Measurements from ENCODE around the gene ARTN. TPM values are rescaled to one million over a fixed set of nuclear protein-coding genes. Genes with fewer than 3 reads are reported as not detected.

The ARTN gene
- total RNA-seq, 2 donors from 2014 or later, result 1.3 to 12.5 TPM

GRCh38 chr1:43986712-43987111 lies 53.1 kb downstream of the ARTN start:
- H3K27me3 ChIP-seq, result no peaks in the 10 kb centered on the region
- no peak overlapping the region for H3K4me3 ChIP-seq
- H3K4me1 ChIP-seq, result peaks cover 10% of the 10 kb centered on the region
- ATAC-seq, result no peak
- WGBS, 2 donors, result 65 to 73% methylated on average over 6 of the region's 6 CpGs
- TF ChIP-seq POLR2A (IDR thresholded peaks at IDR 0.05) (no peak), CTCF (IDR thresholded peaks at IDR 0.05) (no peak)
- no peak for DNase-seq
- intact Hi-C loops (cut with DNase I), result no loop called here
- H3K27ac ChIP-seq, result no peak overlapping the region
- H3K36me3 ChIP-seq (replicated peaks in 1 of 2; ENCODE audit: insufficient read depth in 1 of 2, low read depth in 2 of 2), result peaks cover 0 to 2% of the 10 kb centered on the region in 2 donors
- no peaks in the 10 kb centered on the region for H3K9me3 ChIP-seq

Other genes with a start within 250 kb of the ARTN start
- gene ST3GAL3, start 226.3 kb upstream of the ARTN start, total RNA-seq, result 10 to 100 TPM; 14.5 to 15.2 TPM
- 10 to 100 TPM; 10.4 to 29.3 TPM for gene IPO13, start 13.1 kb downstream of the ARTN start, total RNA-seq
- 10 to 100 TPM; 25.4 to 35.3 TPM for gene DPH2, start 36.2 kb downstream of the ARTN start, total RNA-seq
- gene ATP6V0B, start 41.2 kb downstream of the ARTN start, total RNA-seq, result 100 to 1,000 TPM in 1 of 2 donors, 10 to 100 TPM in 1; 73.5 to 103 TPM
- gene B4GALT2, start 45.4 kb downstream of the ARTN start, total RNA-seq, result 10 to 100 TPM; 18.2 to 29.3 TPM
- 10 to 100 TPM in 1 of 2 donors, 1 to 10 TPM in 1; 6.7 to 21.1 TPM for gene CCDC24, start 57.8 kb downstream of the ARTN start, total RNA-seq
- 1 to 10 TPM; 2.3 to 4.6 TPM for gene SLC6A9, start 97.7 kb downstream of the ARTN start, total RNA-seq
- gene KLF17, start 185.0 kb downstream of the ARTN start, total RNA-seq, result not detected
- not detected for gene KLF18, start 207.8 kb downstream of the ARTN start, total RNA-seq